ENCODE data around the gene SENP8. TPM values are rescaled to one million over a fixed set of nuclear protein-coding genes. Genes with fewer than 3 reads are reported as not detected.

SENP8 gene
- total and polyA plus RNA-seq, 2 of the 13 experiments (the other 11 are each of a cell fraction or from before 2014, with no cell fraction given) = 2.7 to 3.0 TPM

DNA sequence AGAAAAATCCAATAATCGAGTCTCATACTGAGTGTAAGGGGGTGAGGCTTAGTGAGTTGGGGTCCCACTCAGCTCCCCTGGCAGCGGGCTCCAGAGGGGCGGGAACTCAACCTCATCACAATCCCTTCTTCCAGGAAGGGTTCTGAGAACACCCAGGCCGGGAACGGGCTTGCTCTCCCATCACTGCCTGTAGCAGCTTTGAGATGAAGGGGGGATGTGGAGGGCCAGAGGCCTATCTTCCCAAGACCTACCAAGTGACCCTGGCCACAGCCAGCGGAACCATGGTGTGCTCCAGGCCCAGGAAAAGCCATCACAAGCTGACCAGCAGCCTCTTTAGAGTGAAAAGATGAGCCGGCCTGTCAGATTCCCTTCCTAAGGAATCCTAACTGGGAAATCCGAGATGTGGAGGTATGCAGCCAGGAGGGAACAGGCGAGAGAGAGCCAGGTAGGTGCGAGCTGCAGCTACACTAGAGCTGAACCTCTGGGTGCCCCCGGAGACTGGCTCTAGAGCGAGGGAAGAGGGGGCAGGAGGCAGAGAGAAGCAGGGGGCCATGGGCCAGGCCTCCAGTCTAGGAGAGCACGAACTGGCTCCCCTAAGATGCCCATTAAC, 60.9 kb downstream of the SENP8 start (continued):
- TF ChIP-seq, protein P1, sequence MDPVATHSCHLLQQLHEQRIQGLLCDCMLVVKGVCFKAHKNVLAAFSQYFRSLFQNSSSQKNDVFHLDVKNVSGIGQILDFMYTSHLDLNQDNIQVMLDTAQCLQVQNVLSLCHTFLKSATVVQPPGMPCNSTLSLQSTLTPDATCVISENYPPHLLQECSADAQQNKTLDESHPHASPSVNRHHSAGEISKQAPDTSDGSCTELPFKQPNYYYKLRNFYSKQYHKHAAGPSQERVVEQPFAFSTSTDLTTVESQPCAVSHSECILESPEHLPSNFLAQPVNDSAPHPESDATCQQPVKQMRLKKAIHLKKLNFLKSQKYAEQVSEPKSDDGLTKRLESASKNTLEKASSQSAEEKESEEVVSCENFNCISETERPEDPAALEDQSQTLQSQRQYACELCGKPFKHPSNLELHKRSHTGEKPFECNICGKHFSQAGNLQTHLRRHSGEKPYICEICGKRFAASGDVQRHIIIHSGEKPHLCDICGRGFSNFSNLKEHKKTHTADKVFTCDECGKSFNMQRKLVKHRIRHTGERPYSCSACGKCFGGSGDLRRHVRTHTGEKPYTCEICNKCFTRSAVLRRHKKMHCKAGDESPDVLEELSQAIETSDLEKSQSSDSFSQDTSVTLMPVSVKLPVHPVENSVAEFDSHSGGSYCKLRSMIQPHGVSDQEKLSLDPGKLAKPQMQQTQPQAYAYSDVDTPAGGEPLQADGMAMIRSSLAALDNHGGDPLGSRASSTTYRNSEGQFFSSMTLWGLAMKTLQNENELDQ (CRISPR knock-in tag; IDR thresholded peaks at IDR 0.05; ENCODE audit: borderline replicate concordance) = no peak
- TF ChIP-seq PRMT3 (CRISPR knock-in tag; IDR thresholded peaks at IDR 0.05; ENCODE audit: borderline replicate concordance, low read depth) = no peak
- no peak for TF ChIP-seq RELA (CRISPR knock-in tag; IDR thresholded peaks at IDR 0.05)
- TF ChIP-seq SRSF4 (IDR thresholded peaks at IDR 0.05; ENCODE audit: low read depth, low read length, poor library complexity, severe bottlenecking) = no peak
- no peak for TF ChIP-seq TEAD2 (CRISPR knock-in tag; IDR thresholded peaks at IDR 0.05)
- TF ChIP-seq NRL (CRISPR knock-in tag; IDR thresholded peaks at IDR 0.05; ENCODE audit: borderline replicate concordance) = no peak

DNA sequence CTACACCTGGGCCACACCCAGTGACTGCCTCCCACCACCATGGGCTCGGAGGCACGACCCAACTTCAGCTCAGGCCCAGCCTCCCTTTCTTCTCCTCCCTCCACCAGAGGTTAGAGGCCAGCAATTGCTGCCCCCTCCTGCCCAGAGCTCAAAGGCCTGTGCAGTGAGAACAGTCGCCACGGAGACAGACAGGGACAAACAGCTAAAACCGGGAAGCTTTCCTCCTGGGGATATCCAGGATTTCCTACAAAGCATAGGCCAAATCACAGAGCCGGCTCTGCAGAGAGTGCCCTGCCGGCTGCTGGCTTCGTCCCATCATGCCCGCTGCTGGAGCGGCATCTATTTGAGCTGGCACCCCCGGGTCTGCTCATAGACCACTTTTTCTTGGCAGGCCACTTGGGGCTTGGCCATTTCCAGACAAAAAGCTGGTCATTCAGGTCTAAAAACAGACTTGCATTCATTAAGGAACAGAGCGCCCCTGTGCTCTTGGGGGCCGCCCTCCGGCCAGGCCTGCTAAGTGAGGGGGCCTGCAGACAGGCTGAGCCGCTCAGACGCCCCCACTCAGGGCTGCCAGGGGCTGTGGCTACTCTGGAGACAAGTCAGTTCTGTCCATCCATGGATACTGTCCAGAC, 61.9 kb downstream of the SENP8 start:
- in situ Hi-C loops (cut with HindIII; ENCODE audit: extremely low pct_ligation_motif_present, low pct_unique_long_range_greater_than_20kb) (no loop called here), intact Hi-C loops (cut with micrococcal nuclease; ENCODE audit: unreplicated experiment) (no loop called here)
- ATAC-seq (peak; percentile 52), DNase-seq (ENCODE audit: low spot score) (peak; percentile 36), FAIRE-seq (no peak)
- Histone ChIP-seq H3K79me2 (ENCODE audit: insufficient read depth, low read length) (no peaks in the 10 kb centered on the region), H3K36me3 (replicated peaks in 1 of 2; ENCODE audit: control insufficient read depth in 1 of 2, insufficient read depth in 2 of 2, low read length in 2 of 2) (no peaks in the 10 kb centered on the region), H4K20me1 (ENCODE audit: insufficient read depth, low read length) (no peaks in the 10 kb centered on the region), H3K4me3 (replicated peaks in 1 of 3; ENCODE audit: insufficient read depth in 1 of 3, low read depth in 2 of 3, low read length in 3 of 3) (peak overlapping the region in 1 of 3 experiments; percentile 54; a peak in 3 of 6 replicates), H3K9ac (ENCODE audit: insufficient read depth, low read depth, low read length) (peak overlapping the region; percentile 44; the same call in 1 of the 2 replicates), H3K4me2 (ENCODE audit: low read depth, low read length) (peak overlapping the region; percentile 73), H3K4me1 (ENCODE audit: insufficient read depth, low read length) (peaks cover 62% of the 10 kb centered on the region), H3K9me3 (ENCODE audit: low read length) (no peaks in the 10 kb centered on the region), H3K27ac (ENCODE audit: extremely low read length, insufficient read depth, low read length) (peak overlapping the region; percentile 27), H2AFZ (ENCODE audit: low read length) (peak overlapping the region; percentile 7), H3K27me3 (ENCODE audit: control insufficient read depth in 1 of 2, insufficient read depth in 2 of 2, low read length in 2 of 2) (peaks cover 3 to 39% of the 10 kb centered on the region in 2 experiments; a peak in 4 of 5 replicates)
- POLR2A ChIA-PET = no interaction called here
- CTCF ChIA-PET (ENCODE audit: low intra/inter-chr PET ratio, low total read pairs) = no interaction called here
- 0% methylated on average over 4 of the region's 16 CpGs for WGBS (ENCODE audit: low lambda C conversion rate)
- BruUV-seq (replicated peaks) = no TSS peak
- TF ChIP-seq CBX5 (CRISPR knock-in tag; IDR thresholded peaks at IDR 0.05; ENCODE audit: borderline replicate concordance) = no peak
- 0 out of 2 replicates have a peak, but pooled peaks have one; percentile 36 for TF ChIP-seq BCL6 (CRISPR knock-in tag; IDR thresholded peaks at IDR 0.05)
- TF ChIP-seq NCOR1 (IDR thresholded peaks at IDR 0.05; ENCODE audit: borderline replicate concordance, low read length) = 0 out of 2 replicates have a peak, but pooled peaks have one; percentile 35
- 0 out of 2 replicates have a peak, but pooled peaks have one; percentile 52 for TF ChIP-seq CHD4 (IDR thresholded peaks at IDR 0.05; ENCODE audit: borderline replicate concordance, low read length)
- TF ChIP-seq ZMYM3 (CRISPR knock-in tag; IDR thresholded peaks at IDR 0.05) = peak; percentile 72; the same call in 1 of the 2 replicates
- TF ChIP-seq, protein P2, sequence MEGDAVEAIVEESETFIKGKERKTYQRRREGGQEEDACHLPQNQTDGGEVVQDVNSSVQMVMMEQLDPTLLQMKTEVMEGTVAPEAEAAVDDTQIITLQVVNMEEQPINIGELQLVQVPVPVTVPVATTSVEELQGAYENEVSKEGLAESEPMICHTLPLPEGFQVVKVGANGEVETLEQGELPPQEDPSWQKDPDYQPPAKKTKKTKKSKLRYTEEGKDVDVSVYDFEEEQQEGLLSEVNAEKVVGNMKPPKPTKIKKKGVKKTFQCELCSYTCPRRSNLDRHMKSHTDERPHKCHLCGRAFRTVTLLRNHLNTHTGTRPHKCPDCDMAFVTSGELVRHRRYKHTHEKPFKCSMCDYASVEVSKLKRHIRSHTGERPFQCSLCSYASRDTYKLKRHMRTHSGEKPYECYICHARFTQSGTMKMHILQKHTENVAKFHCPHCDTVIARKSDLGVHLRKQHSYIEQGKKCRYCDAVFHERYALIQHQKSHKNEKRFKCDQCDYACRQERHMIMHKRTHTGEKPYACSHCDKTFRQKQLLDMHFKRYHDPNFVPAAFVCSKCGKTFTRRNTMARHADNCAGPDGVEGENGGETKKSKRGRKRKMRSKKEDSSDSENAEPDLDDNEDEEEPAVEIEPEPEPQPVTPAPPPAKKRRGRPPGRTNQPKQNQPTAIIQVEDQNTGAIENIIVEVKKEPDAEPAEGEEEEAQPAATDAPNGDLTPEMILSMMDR (CRISPR knock-in tag; IDR thresholded peaks at IDR 0.05) = peak; percentile 54
- peak; percentile 66; the same call in 1 of the 2 replicates for TF ChIP-seq HNRNPL (IDR thresholded peaks at IDR 0.05; ENCODE audit: low read depth, low read length)
- TF ChIP-seq ZNF564 (CRISPR knock-in tag; IDR thresholded peaks at IDR 0.05) = peak; percentile 81
- peak; percentile 33; the same call in 1 of the 2 replicates for TF ChIP-seq RFX3 (CRISPR knock-in tag; IDR thresholded peaks at IDR 0.05)
- TF ChIP-seq TP53 (CRISPR knock-in tag; conservative IDR thresholded peaks at IDR 0.05) = no peak
- TF ChIP-seq NR2F2 (IDR thresholded peaks at IDR 0.05; ENCODE audit: borderline replicate concordance, low read depth) = no peak
- no peak for TF ChIP-seq ZNF703 (CRISPR knock-in tag; IDR thresholded peaks at IDR 0.05; ENCODE audit: borderline replicate concordance)

Data from HepG2 (cell line).